ENCODE measurements around the gene TACR3.
"Not testable (repeated sequence)": the region's sequence is repeated elsewhere in the genome, so short reads cannot be mapped to it uniquely, and the experiment has no call there.

Gene TACR3

GRCh38 chr4:103559178-103559577, 160.6 kb downstream of the TACR3 start:
- in situ Hi-C loops (cut with HindIII; ENCODE audit: low pct_ligation_motif_present, low pct_unique_long_range_greater_than_20kb, low sequenced_read_pairs); DNase-seq: not testable (repeated sequence)
